HG02973 (cell line): ENCODE data around the gene FAM200B.
A peak's percentile ranks its signal among the peaks of the same experiment; 100 is the strongest.

Experiments used
- ATAC-seq: cut with Tn5 transposase; IDR thresholded peaks from one replicate; pipeline ENCODE4 v1.9.1; 2021; ENCODE audit warnings: moderate library complexity; ENCODE audit not compliant: unreplicated experiment

The FAM200B gene

DNA sequence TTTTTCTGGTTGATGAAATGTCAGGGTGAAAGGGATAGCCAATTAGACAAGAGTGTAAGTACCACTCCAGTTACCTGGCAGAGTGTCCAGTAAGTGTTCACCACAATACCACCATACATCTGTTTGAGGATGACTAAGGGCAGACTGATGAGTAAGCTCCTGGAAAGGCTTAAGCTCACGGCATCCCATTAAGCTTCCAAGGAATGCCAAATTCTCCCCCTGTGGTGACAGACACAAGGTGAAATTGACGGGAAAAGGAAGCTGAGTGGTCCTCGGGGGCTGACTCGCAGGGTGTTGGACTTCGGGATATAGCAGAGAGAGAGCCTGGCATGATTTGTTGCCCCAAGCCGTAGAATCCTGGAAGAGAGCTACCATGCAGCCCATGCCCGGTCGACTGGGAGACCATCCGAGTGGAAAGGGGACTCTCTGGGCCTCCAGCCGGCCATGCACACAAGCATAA, 13.6 kb downstream of the FAM200B start:
- no peak for ATAC-seq

DNA sequence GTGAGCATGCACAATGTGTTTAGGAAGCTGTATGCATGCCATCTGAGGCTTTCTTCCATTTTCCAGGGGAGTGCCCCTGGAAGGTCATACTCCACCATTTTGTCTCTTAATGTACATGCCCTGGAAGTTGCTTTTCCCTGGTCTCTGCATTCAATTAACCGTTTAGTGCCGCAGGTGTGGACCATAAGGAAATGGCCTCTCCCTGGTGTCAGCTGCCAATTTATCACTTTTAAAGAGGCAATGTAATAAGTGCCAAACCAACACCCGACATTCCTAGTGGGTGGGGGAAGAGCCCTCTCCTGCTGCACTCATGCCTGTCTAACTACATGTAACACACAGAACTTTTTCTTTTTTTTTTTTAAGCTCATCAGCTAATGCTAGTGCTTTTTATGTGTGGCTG, 14.1 kb downstream of the FAM200B start:
- no peak for ATAC-seq

DNA sequence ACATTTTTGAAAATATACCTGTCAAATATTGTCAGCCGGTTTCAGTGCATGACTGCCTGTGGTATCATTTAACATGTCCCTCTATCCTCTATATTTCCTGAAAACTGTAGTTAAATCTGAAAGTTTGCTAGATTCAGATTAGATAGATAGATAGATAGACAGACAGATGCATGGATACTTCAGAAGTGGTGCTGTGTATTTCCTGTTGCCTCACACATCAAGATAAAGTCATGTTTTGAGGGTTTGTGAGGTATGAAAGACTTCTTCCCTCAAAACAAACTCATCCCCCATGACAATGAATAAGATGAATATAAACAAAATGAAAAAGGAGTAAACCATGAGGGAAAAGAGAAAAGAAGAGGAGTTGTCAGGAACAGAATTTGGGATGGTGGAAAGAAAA, 15.2 kb downstream of the FAM200B start:
- ATAC-seq = no peak

DNA sequence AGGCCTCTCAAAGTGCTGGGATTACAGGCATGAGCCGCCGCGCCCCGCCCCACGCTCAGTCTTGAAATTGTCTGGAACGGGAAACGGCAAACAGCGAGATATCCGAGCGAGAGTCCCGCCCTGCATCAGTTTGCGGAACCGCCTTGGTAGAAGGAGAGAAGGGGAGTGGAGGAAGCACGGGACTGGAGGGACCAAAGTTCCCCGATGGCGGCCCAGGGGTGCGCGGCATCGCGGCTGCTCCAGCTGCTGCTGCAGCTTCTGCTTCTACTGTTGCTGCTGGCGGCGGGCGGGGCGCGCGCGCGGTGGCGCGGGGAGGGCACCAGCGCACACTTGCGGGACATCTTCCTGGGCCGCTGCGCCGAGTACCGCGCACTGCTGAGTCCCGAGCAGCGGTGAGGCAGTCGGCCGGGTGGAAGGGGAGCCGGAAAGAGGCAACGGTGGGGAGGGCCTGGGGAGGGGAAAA, 21.3 kb downstream of the FAM200B start, which contains the start of gene BST1:
BST1 (plus strand) TSS at position 125 of the 463 bp plus-strand sequence; CDS start at position 205, 80 bp downstream.
- peak; percentile 76 for ATAC-seq

DNA sequence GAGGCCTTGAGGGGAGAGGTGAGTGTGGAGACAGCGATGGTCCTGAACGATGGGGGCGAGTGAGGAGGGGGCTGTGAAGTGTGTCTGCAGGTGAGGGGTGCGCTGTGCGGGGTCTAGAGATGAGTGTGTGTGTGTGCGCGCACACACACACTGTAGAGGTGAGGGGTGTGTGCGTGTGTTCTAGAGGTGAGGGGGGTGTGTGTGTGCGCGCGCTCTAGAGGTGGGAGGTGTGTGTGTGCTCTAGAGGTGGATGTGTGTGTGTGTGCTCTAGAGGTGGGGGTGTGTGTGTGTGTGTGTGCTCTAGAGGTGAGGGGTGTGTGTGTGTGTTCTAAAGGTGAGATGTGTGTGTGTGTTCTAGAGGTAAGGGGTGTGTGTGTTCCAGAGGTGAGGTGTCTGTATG, 21.8 kb downstream of the FAM200B start:
- ATAC-seq = no peak

DNA sequence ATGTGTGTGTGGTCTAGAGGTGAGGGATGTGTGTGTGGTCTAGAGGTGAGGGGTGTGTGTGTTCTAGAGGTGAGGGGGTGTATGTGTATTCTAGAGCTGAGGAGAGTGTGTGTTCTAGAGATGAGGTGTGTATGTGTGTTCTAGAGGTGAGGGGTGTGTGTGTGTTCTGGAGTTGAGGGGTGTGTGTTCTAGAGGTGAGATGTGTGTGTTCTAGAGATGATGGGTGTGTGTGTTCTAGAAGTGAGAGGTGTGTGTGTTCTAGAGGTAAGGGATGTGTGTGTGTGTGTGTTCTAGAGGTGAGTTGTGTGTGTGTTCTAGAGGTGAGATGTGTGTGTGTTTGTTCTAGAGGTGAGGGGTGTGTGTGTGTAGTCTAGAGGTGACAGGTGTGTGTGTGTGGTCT, 22.5 kb downstream of the FAM200B start:
- ATAC-seq = no peak

DNA sequence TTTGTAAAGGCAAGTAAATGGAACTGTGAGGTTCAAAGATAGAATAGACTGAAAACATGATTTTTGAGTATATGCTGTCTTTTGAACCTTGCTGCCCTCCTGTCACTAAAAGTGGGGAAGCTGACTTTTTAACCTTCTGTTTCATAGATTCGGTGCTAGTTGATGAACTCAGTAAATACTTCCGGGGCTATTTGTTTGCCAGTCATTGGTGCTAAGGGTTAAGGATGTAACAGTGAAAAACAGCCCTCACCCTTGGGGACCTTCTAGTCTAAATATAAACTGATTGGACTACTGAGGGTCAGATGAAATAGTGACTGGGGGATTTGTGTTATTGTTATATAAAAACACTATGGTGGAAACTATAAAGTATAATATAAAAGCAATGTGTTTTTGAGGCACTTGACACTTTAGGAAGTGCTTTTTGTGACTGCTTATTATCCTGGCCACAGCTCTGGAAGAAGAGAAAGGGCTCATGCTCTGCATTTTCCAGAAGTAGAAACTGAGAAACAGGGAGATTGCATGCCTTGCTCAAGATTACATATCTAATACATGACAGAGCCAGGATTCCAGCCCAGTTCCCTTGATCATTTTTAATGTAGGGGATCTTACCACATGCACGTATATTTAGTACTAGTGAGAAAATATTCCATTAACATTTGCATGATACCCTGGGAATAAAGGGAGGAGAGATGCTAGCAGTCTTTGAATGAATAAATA, 25.2 kb downstream of the FAM200B start:
- no peak for ATAC-seq

DNA sequence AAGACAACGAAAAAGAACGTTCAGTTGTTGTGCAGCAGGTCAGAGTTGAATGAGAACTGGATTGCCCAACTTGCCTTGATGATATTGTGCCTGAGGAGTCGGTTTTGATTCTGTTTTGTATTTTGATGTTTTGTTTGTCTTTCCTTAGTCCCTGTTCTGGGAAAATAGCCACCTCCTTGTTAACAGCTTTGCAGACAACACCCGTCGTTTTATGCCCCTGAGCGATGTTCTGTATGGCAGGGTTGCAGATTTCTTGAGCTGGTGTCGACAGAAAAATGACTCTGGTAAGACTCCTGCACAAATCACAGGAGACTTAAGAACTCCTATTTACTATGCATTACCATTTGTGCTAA, 25.7 kb downstream of the FAM200B start:
- ATAC-seq = no peak

DNA sequence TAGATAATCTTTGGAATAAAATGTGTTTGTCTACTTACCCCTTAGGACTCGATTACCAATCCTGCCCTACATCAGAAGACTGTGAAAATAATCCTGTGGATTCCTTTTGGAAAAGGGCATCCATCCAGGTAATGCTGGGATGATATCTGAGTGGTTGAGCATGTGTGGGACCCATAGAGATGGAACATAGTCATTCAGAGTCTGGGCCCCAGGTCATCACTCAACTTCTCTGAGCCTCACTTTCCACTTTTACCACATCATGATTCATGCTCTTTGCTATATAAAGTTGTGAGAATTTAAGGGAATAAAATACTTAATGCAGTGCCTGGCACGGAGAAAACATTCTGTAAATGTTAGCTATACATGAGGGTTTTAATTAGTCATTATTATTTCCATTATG, 30.1 kb downstream of the FAM200B start:
- ATAC-seq = no peak

DNA sequence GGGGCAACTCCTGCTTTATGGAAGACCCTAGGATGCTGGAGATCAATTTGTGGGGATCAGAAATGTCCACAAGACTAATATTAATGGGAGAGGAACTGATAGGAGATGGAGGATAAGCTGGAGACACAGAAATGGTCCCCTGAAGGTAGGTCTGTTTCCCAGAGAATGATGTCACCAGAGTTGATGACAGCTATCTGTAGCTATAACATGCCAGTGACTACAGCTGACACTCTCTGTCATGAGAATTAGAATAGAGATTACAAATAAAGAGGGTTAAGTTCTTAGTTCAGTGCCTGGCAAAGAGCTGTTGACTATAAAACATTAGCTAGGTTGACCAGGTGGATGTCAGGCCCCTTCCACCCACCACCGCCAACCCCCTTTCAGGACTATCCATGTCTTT, 30.6 kb downstream of the FAM200B start:
- ATAC-seq = no peak

DNA sequence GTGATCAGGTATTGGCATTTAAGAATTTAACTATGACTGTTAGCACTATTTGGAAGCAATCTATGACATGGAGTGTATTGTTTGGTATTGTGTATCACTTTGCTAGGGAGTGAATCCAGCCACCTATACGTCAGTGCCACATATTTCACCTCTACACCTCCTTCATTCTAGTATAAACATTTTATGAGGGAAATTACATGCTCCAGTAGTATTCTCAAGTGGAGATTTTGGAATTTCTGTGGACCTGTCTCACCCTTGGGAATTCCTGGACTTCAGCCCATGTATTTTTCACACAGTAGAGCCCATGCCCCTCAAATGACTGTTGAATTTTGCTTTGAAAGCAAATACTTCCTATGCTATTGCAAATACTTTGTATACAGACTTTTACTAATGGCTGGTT, 32.5 kb downstream of the FAM200B start:
- ATAC-seq = no peak

DNA sequence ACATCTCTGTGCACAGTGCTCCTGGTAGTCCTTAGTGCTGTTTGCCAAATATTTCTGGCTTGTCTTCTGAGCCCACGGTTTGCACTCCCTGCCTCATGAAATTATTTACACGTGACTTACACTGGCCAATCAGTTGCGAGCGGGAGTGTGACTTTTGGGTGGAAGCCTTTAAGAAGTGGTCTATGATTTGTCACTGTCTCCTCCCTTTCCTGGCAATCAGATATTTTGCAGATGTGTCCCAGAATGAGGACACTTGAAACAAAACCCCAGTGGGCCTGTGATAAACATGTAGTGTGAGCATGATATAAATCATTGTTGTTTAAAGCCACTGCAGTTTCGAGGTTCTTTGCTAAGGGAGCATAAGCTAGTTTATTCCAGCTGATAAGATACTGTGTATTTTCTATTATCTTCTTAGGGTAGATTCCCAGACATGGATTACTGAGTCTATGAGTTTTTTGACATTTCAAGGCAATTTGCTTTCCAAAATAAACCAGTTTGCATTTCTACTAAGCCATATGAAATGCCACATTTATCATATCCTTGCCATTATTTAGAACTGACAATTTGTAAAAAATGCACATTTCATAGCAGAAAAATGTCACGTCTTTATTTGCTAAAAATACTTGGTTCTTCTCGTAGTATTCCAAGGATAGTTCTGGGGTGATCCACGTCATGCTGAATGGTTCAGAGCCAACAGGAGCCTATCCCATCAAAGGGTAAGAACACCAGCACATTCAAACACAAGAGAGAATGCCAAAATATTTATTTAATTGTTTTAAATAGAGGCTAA, 33.2 kb downstream of the FAM200B start:
- ATAC-seq = no peak

DNA sequence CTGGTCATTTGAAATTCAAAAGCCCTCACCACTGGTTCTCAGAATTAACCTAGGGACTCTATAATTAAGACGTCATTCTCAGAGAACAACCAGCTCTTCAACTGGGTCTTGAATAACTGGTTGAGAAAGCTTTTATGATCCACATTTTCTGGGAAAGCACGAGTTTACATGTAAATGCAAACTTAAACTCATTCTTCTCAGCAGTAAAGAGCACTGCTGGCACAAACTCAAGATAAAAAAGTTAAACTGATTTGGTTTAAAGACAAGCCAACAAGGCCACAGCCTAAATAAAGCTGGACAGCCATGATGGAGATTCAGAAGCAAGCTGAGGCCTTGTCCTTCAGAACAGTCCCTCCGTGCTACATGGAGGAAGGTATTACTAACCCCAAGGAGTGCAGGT, 34.5 kb downstream of the FAM200B start:
- ATAC-seq = no peak

DNA sequence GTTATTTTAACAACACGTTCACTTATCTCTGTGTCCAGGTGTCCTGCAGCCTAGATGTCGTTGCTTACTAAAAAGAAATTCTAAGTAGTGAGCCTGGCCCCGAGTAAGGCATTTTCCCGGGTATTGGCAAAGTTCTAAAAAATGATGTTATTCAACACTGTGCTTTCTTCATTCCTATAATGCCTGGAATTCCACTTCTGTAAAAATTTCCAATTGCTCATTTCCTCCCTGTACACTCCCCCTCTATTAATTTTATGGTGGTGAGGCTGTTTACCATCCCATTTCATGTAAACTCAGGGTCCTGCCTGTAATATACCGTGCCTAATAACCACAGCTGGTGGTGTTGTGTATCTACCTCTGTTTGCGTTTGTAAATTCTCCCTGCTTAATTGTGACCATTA, 35.5 kb downstream of the FAM200B start:
- no peak for ATAC-seq

DNA sequence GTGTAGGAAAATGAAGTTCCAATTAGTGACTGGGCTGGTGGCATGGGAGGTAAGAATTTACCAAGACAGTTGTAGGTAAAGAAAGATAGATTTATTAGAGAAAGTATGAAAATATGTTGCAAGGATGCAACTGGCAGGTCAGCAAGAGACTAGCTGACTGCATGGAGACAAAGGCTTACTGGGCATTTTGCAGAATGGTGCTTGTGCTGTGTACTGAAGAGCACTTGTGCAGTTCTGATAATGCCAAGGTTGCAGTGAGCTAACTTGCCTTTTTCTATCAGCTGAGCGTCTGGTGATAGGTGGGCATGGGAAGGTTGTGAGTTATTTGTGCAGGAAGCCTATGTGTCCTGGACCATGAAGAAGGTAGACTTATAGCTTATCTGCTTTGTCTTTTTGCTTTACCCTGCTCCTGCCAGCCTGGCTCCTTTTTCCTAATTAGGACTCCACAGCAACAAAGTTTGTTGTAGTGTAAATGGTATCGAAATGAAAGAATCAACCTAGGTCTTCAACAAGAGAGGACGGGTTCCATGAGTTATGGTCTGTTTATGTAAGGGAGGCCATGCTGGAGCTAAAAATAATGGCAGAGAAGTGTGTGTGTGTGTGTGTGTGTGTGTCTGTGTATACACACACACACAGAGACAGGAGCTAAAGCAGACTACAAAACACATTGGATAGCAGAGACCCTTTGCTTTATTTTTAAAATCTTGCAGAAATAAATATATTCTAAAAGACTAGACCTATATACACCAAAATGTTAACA, 36.2 kb downstream of the FAM200B start:
- no peak for ATAC-seq

DNA sequence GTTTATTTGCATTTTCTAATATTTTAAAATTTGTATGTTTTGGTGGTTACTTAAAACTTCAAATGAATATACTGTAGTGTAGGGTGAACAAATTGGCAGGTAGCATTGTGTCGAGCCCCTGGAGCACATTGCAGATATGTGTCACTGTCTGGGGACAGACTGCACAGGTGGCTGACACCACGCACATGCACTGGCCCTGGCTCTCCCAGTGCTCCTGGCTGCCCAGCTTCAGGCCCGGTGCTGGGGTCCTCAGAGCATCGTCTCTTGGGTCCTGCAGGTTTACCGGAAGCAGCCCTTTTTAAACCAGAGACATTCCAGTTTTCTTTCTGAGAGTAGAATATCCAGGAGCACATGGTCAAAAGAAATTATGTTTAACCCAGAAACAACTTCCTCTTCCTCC, 36.8 kb downstream of the FAM200B start:
- no peak for ATAC-seq

DNA sequence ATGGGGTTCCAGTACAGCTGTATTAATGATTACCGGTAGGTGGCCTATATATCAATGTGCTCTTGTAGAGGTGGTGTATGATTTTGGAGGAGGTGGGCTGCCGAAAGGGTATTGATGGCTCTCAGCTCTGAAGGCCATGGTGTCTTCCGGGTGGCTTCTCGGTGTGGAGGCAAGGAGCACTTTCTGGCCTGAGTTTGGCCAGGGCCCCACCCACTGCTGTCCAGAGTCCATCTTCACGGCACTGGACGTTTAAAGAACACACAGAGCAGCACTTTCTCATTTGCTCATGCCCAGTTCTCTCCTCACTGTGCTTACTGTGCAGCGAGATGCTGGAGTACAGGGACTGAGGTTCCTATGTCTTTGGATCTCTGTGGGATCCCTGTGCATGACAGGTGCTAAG, 37.3 kb downstream of the FAM200B start:
- ATAC-seq = no peak

DNA sequence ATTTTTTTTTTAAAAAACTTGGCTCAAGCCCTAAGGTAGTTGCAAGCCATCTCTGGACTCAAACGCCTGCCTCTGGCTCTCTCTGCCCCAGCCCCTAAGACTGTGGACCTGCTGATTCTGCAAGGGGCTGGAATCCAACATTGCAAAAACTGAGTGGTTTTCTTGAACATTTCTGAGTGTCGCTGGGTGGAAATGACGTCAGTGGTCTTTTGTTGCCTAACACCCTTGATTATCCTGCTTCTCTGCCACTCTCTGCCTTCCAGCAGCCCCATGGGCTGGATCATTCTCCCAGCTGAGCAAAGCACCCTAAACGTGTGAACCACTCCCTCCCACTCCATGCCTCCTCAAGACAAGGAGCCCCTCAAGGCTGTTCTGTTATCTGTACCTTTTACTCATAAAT, 37.9 kb downstream of the FAM200B start:
- ATAC-seq = no peak

DNA sequence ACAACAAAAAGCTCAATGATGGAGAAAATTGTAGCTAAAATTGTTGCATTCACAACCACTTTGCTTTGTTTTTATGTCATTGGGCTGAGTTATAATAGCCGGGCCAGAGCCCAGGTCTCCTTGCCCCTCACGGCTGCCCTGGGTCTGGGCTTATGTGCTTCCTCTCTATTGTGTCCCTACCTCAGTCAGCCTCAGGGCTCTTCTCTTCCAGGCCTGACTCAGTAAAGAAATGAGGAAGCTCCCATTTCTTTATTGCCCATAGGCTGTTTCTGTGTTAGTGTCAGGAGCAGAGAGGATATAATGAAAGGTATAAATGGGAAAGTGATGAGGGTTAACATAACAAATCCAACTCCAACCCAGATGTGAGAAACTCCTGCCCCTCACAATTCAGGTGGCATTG, 39.2 kb downstream of the FAM200B start:
- ATAC-seq = no peak

DNA sequence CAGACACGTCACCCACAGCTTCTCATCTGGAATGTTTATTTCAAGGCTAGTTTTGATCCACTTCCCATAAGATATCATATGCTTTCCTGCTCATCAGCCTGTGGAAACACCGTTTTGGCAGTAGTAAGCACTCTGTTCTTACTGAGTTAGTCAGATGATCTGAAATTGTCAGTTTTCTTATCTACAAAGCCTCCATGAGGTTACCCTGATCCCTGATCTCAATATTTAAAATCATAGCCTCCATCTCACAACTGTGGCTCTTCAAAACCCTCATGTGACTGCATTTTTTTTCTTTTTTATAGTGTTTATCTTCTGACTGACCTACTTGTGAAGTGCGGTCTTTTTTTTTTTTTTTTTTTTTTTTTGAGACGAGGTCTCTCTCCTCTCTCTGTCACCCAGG, 44.0 kb downstream of the FAM200B start:
- no peak for ATAC-seq

DNA sequence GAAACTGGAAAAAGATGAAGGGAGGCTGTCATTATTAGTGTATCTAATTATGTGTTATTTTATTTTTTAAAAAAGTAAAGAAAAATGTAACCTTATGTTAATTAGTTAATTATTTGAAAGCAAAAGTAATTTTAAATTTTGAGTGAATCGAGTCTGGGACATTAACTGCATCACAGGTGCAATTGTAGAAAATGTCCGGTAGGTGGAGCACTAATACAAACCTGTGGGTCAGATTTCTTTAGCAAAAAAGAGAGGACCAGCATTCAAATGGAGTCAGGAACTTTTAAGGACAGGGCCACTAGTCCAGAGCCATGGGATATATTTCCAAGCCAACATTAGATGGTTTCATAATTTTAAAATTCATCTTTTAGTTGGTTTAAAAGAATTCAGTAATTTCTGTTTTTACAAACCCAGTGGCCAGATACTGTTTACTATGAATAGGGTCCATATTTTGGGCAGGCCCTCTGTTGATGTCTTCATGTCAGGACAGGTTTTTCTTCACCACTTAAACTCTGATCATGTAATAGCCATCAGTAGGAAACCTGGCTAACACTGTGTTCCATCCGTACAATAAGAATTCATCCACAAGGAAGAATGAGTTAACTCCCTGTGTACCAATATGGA, 48.4 kb downstream of the FAM200B start:
- ATAC-seq = peak; percentile 71
